CD4-positive, alpha-beta T cell treated with Interferon gamma for 1 hour (primary cell): Measurements from ENCODE around the gene SHTN1.

Source experiments
- DNase-seq: peaks from one replicate; pipeline ENCODE4 v3.0.0-alpha.2; 2020

The SHTN1 gene

GRCh38 chr10:116912162-116912561 is 92.8 kb downstream of the SHTN1 start:
- no peak for DNase-seq

- DNase-seq: no peak
These were observed 94.1 kb downstream of the SHTN1 start for GRCh38 chr10:116910910-116911309.

- DNase-seq: no peak
These were observed 95.7 kb downstream of the SHTN1 start for GRCh38 chr10:116909307-116909706.

- no peak for DNase-seq
These were observed 97.6 kb downstream of the SHTN1 start for GRCh38 chr10:116907245-116907987.

GRCh38 chr10:116905845-116906210 is 99.2 kb downstream of the SHTN1 start:
- no peak for DNase-seq

GRCh38 chr10:116899626-116900025 is 105.4 kb downstream of the SHTN1 start:
- DNase-seq: no peak

- DNase-seq: no peak
These were observed 111.3 kb downstream of the SHTN1 start for GRCh38 chr10:116893686-116894037.

DNA sequence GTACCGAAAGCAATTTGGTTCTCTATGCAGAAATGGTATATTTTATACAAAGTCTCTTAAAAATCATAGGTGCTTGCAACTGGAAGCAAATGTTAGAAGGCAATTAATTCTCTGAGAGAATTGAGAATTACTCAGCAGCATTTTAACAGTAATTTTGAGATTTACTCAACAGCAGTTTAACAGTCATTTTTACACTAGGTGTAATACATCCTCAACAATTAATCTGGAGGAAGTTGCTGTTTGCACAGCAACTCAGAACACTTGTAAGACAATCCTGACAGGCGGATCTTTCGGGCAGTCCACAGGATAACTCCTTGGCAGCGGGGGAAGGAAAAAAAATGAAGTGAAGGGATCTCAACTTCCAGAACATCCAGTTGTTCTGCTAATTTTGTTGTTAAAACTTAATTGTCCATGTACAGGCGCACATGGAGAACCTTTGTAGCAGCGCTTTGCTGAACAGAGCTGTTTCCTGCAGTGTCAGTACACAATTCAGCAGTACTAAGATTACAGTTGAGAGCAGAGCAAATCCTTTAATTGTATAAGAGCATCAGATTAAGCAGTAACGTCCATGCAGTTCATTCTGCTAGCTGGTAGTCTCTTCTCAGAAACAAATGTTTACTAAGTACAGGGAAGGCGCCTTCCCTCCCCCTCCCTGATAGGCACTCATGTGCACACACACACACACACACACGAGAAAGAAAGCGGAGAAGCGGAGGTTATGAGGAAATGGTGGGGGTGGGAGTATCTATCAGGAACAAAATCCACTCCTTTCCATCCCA is 111.9 kb downstream of the SHTN1 start:
- DNase-seq: no peak

DNA sequence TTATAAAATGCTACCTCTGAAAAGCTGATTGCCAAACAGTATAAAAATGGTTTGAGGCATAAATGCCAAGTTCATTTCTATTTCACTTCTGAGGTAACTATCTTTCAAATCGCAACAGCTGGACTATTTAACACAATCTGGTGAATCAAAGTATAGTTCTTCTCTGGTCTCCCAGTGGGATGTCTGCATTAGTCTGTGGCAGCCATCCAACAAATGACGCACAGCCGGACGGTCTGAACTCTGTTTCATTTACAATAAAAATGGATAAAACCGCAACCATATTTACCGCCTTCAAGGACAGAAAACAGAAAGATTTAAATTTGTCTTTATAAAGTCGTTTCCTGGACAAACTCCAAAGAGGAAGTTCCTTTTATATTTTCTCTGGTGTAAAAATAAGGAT is 113.8 kb downstream of the SHTN1 start:
- DNase-seq: no peak

DNA sequence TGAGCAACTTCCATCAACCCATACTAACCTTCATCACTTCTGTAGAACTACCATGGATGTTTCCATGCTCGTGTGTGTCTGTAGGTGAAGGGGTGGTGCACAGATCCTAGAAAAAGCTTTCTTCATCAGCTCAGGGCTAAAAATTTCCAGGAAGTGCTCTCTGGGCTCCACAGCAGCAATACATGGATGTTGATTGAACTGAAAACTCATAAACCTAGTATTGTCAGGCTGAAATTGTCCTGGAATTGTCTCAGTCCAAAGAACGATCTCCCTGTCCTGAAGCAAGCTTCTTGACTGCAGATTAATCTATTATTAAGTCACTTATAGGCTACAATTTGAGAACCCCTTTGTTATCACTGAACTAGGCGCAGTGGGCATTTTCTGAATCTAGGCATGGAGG is 115.9 kb downstream of the SHTN1 start:
- DNase-seq: no peak

DNA sequence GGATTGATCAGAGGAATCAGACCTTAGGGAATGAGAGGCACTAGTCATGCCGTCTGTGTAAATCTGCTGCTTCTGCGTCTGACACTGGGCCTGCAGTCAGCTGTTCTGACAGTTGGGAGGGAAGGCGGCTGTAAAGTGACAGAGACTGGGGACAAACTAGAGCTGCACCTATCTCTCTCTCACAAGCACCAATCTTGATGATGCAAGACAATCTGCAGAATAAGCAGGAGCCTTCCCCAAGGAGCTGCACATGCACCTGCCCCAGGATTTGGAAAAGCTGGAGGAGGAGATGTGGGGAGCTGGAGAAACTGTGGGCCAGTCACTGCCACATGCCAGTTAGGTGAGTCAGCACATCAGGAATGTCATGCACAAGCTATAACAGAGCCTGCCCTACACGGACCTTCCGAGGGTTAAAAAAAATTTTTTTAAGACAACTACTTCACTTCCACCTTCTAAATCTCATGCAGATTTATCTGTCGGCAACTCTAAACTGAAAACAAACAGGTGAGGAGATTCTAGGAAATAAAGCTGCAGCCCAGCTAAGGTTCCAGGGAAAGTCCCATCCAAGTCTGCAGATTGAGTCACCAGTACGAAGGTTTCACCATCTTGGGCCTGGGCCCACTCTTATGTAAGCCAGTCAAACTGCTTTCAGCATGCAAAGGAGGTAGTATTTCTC is 116.5 kb downstream of the SHTN1 start:
- DNase-seq: no peak

- no peak for DNase-seq
These were observed 118.2 kb downstream of the SHTN1 start for GRCh38 chr10:116886772-116887171.

DNA sequence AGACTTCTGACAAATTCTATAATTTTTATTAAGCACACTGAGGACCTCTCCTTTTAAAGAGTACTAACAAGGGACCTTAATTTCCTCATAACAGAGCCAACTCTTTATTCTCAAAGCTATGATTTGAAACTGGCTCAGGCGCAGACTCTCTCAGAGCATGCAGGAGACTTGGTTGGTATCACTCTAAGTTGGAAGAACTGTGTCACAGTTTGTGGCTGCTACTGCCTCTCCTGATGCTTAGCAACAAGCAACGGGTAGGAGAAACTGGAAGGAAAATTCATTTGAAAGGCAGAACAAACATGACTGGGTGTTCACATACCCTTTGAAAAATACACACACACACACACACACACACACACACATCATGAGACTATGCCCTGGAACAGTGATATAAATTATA is 122.3 kb downstream of the SHTN1 start:
- DNase-seq: no peak

DNA sequence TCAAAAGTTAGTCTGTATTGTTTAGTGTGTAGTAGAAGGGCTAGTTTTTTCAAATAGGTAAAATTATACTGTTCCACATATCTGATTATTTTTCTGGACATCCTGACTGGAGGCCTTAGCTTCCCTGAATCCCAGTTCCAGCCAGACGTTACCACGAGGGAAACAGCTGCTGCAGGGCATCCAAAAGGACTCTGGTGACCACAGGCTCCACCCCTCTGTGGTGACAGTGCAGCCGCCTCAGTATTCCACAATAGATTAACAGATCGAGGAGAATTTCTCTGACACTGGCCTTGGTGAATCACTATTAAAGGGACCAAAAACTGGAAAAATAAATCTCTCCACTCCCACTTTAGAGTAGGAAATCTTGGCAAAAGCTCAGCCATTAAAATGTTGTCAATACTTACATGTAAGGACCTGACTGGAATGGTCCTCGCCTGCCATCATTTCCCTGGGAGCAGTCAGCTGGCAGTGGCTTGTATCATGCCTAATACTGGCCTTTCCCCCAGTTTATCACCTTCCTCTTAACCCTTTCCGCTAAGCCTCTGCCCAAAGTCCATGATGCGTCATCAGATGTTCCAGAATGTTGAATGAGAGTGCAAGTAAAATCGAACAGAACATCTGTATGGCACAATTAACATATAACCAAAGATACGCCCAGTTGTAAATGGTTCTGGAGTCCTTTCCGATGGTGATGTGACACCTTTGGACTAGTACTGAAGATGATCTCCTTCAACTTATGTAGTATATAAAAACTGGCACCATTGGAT is 124.1 kb downstream of the SHTN1 start:
- DNase-seq: no peak

DNA sequence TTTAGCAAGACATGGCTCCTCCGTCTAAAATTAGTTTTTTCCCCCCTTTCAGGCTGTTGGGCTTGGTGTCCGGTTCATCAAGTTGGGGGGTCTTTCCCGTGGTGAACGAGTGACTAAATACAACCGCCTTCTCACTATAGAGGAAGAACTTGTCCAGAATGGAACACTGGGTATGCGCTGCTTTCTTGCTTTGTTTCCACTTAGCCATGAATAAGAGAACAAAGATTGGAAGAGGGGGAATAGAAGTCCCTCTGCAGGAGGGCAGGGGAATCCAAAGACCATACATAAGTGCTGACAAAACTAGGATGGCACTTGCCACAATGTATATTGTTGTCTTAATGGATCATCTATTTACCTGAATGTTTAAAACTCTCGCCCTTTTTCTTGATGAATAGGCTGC is 125.2 kb downstream of the SHTN1 start:
- no peak for DNase-seq

DNA sequence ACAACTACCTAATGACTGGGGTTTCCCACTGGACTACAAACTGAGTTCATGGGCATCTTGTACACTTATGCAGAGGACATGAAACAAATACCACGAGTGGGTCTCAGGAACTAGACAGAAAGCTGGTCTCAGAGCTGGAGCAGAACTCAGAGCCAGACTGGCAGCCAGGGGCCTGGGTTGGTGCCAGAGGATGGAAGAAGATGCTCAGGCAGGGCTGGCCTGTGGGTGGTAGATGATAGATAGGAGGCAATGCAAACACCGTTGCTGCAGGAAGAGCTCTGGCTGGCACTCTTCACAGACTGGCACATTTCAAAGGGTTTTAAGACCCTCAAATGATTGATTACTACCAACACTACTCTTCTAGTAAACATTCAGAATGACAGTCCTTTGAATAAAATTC is 126.9 kb downstream of the SHTN1 start:
- DNase-seq: no peak

- DNase-seq: no peak
These were observed 127.6 kb downstream of the SHTN1 start for GRCh38 chr10:116877391-116877790.

- no peak for DNase-seq
These were observed 129.1 kb downstream of the SHTN1 start for GRCh38 chr10:116875897-116876296.

DNA sequence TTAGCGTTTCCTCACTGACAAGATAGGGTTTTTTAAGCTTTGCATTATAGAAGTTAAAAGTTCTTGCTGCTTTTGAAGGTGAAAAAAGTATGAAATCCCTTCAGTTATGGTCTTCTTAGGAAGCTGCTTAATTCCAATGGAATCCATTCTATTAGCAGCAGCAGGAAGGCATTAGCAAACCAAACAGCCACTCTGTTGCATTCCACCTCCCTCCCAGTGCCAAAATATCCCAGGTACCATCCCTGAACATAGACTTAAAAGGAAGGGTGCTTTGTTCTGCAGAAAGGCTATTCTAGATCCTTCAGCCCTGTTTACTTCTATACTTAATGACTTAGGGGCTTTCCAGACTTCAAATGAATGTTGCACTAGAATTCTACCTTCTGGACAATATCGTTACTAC is 131.9 kb downstream of the SHTN1 start:
- DNase-seq: no peak

DNA sequence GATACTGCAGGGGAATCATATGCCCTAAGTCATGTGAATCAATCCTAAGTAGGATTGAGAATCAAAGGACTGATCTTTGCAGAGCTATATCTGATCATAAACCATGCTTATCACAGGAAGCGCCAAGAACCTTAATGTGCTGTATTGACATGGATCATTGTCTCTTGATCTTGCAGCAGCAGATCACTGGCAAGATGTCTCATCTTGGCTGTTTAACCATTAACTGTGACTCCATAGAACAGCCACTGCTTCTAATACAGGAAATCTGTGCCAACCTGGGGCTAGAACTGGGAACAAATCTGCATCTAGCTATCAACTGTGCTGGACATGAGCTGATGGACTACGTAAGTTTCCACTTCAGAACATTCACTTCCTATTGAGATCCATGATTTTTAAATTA is 134.0 kb downstream of the SHTN1 start:
- DNase-seq: no peak

- no peak for DNase-seq
These were observed 136.3 kb downstream of the SHTN1 start for GRCh38 chr10:116868722-116869121.

- no peak for DNase-seq
These were observed 136.8 kb downstream of the SHTN1 start for GRCh38 chr10:116868198-116868676.

- no peak for DNase-seq
These were observed 137.9 kb downstream of the SHTN1 start for GRCh38 chr10:116866987-116867595.
